Lung (tissue), 12 donors: Measurements from ENCODE around the gene HLA-A. TPM values are rescaled to one million over a fixed set of nuclear protein-coding genes. Genes with fewer than 3 reads are reported as not detected.

Source experiments
- ATAC-seq: fragments of 200-7000 bp; cut with Tn5 transposase; one replicate; pipeline ENCODE4 v1.9.1; 2020; ENCODE audit warnings: moderate number of reproducible peaks; ENCODE audit not compliant: insufficient read depth, low FRiP score
- DNase-seq, 3 donors: peaks; one replicate each; pipeline ENCODE4 v3.0.0-alpha.2; 2013 to 2017
- H3K27ac ChIP-seq, 2 donors: one replicate each; pipeline ENCODE4 v1.5.1; 2013; ENCODE audit warnings: mild to moderate bottlenecking in 2 of 2, moderate library complexity in 2 of 2, control low read depth in 1 of 2, inconsistent platforms in 1 of 2, low read depth in 1 of 2, low read length in 1 of 2
- H3K27me3 ChIP-seq, 3 donors: one replicate each; pipeline ENCODE4 v1.5.1; 2013; ENCODE audit warnings: low read length in 2 of 3; ENCODE audit not compliant: control insufficient read depth in 3 of 3, insufficient read depth in 3 of 3
- H3K36me3 ChIP-seq, 4 donors: one replicate each; pipeline ENCODE4 v1.5.1; 2013; ENCODE audit warnings: low read length in 4 of 4, mild to moderate bottlenecking in 1 of 4, moderate library complexity in 1 of 4; ENCODE audit not compliant: control insufficient read depth in 4 of 4, insufficient read depth in 4 of 4
- H3K4me1 ChIP-seq, 5 donors: one replicate each; pipeline ENCODE4 v1.5.1; 2013; ENCODE audit warnings: low read length in 5 of 5, mild to moderate bottlenecking in 2 of 5, moderate library complexity in 1 of 5; ENCODE audit not compliant: control insufficient read depth in 5 of 5, insufficient read depth in 5 of 5
- H3K4me3 ChIP-seq: one replicate; pipeline ENCODE4 v1.5.1; 2013; ENCODE audit warnings: mild to moderate bottlenecking, control low read depth, moderate library complexity
- H3K9ac ChIP-seq, 2 donors: one replicate each; pipeline ENCODE4 v1.5.1; 2013; ENCODE audit warnings: low read length in 2 of 2, control low read depth in 1 of 2; ENCODE audit not compliant: insufficient read depth in 1 of 2
- H3K9me3 ChIP-seq, 4 donors: one replicate each; pipeline ENCODE4 v1.5.1; 2013; ENCODE audit warnings: low read length in 3 of 4, mild to moderate bottlenecking in 1 of 4, moderate library complexity in 1 of 4; ENCODE audit not compliant: control insufficient read depth in 4 of 4, insufficient read depth in 3 of 4
- WGBS, 2 donors: extraction: QIAGEN DNeasy Blood & Tissue Kit; methylation state at CpG; one replicate each; pipeline ENCODE4 v1.1.7; 2013; 5-methylcytosine and 5-hydroxymethylcytosine counted together
- polyA plus RNA-seq, 2 donors: library from polyadenylated mRNA; stranded (reverse); fragments of 200-250 nt; gene quantifications; one replicate each; pipeline ENCODE4 v1.2.1, GENCODE V29; 2013
- total RNA-seq, 2 donors: library from RNA; depleted of rRNA in 1 of 2; stranded (reverse); fragments of >200 nt in 1 of 2; gene quantifications; one replicate each; pipeline ENCODE4 v1.2.1, GENCODE V29; 2014 to 2021
- TF ChIP-seq, protein P1 (sequence below): IDR thresholded peaks from 2 replicates; pipeline ENCODE4 v1.5.1; 2012; ENCODE audit warnings: mild to moderate bottlenecking; ENCODE audit errors: control extremely low read depth, extremely low read depth
- donor health status: control.
- donor health status: control.
- donor health status: Bipolar disorder and iron deficiency.
- donor health status: healthy.
- donor health status: DM: yes; HTN: yes; CAD: no.

The HLA-A gene
- total and polyA plus RNA-seq, 4 donors, result 320 to 3,222 (median 711) TPM

DNA sequence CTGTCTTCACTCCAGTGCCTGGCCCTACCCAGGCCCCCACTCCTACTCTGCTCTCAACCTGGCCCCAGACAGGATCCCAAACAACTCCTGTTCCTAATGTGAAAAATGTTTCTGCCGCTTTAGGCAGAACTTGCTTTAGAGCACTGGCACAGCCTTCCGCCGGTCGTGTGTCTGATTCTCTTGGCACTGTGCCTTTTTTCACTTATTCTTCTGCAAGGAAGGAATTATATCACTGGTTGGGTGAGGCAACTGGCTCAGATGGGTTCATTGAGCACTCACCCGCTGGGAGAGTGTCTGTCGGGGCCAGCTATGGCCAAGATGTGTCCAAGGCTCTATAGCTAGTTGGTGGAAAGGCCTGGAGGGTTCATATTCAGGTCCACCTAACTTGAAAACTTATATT lies 33.6 kb upstream of the HLA-A start:
- TF ChIP-seq, protein P1, sequence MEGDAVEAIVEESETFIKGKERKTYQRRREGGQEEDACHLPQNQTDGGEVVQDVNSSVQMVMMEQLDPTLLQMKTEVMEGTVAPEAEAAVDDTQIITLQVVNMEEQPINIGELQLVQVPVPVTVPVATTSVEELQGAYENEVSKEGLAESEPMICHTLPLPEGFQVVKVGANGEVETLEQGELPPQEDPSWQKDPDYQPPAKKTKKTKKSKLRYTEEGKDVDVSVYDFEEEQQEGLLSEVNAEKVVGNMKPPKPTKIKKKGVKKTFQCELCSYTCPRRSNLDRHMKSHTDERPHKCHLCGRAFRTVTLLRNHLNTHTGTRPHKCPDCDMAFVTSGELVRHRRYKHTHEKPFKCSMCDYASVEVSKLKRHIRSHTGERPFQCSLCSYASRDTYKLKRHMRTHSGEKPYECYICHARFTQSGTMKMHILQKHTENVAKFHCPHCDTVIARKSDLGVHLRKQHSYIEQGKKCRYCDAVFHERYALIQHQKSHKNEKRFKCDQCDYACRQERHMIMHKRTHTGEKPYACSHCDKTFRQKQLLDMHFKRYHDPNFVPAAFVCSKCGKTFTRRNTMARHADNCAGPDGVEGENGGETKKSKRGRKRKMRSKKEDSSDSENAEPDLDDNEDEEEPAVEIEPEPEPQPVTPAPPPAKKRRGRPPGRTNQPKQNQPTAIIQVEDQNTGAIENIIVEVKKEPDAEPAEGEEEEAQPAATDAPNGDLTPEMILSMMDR, result no peak
- no peak overlapping the region for H3K4me3 ChIP-seq
- H3K9ac ChIP-seq, result no peak overlapping the region
- ATAC-seq, result no peak
- H3K27me3 ChIP-seq, result peaks cover 0 to 1% (median 0%) of the 10 kb centered on the region in 3 donors
- no peak overlapping the region for H3K27ac ChIP-seq
- H3K9me3 ChIP-seq, result no peaks in the 10 kb centered on the region
- no peaks in the 10 kb centered on the region for H3K36me3 ChIP-seq
- H3K4me1 ChIP-seq, result peaks cover 0 to 5% (median 0%) of the 10 kb centered on the region in 5 donors
- peak in 1 of 3 donors; percentile 37 for DNase-seq
- 52 to 64% methylated on average over 6 of the region's 6 CpGs for WGBS, 2 donors

DNA sequence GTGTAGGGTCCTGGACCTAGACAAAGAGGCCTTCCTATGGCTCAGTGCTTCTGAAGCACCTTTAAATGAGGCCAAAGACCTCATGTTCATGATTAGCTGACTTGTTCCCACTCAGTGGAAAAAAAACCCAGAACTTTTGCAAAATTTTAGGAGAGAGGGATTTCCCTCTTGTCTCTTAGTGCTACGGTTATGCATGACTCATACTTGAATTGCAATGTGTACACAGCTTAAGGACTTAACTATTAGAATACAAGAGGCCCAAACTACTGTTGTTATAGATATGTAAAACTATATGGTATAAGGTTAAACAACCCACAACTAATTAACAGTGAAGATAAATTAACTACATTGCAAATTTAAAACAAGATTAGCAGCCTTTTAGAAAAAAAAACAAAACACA lies 32.3 kb upstream of the HLA-A start:
- Histone ChIP-seq H3K27me3 (no peaks in the 10 kb centered on the region), H3K4me3 (no peak overlapping the region), H3K9me3 (no peaks in the 10 kb centered on the region), H3K4me1 (peaks cover 0 to 5% (median 0%) of the 10 kb centered on the region in 5 donors), H3K27ac (no peak overlapping the region), H3K36me3 (no peaks in the 10 kb centered on the region), H3K9ac (no peak overlapping the region)
- ATAC-seq (no peak), DNase-seq (no peak)
- TF ChIP-seq, protein P1, result no peak
- 17 to 39% methylated on average over 1 of the region's 1 CpG for WGBS, 2 donors

DNA sequence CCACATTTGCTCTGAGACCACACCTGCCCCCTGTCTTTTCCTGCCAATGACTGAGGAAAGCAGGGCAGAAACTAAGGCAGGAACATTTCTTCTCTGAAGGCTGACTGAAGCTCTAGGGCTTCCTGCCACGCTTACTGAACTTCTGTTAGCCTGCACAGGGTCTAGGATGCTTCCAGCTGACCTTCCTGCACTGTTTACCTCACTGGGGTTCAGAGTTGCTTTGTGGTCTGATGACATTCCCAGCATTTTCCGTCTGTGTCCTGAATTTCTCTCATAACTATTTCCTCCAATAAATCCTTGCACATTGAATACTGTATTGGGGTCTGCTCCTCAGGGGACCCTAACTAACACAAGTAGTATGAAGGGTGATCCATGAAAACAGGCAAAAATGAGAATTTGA lies 29.5 kb upstream of the HLA-A start:
- Histone ChIP-seq H3K27ac (no peak overlapping the region), H3K4me3 (no peak overlapping the region), H3K9ac (no peak overlapping the region), H3K36me3 (no peaks in the 10 kb centered on the region), H3K27me3 (no peaks in the 10 kb centered on the region), H3K4me1 (peaks cover 0 to 5% (median 0%) of the 10 kb centered on the region in 5 donors), H3K9me3 (no peaks in the 10 kb centered on the region)
- ATAC-seq (no peak), DNase-seq (no peak)
- TF ChIP-seq, protein P1, result no peak
- 72 to 82% methylated on average over 2 of the region's 2 CpGs for WGBS, 2 donors

DNA sequence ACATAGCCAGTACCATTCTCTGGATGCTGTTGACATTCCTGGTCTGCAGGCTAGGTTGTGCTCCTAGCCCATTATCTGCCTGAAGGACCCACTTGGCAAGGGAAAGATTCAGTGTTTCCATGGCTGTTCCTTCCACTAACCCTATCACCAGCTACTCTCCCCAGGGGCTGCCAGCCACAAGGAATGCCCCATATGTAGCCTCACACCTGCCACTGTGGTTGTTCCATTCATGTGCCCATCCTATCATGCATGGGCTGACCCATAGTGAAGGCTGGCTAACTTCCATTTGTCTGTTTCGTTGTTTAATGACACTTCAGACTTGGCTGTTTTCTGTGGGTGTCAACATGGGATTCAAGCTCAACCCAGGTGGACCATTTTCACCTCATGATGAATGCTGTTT lies 25.6 kb upstream of the HLA-A start:
- no peak overlapping the region for H3K4me3 ChIP-seq
- no peaks in the 10 kb centered on the region for H3K9me3 ChIP-seq
- H3K36me3 ChIP-seq, result no peaks in the 10 kb centered on the region
- ATAC-seq (no peak), DNase-seq (no peak)
- WGBS, 2 donors, result 81 to 82% methylated on average over 1 of the region's 1 CpG
- no peak overlapping the region for H3K9ac ChIP-seq
- no peaks in the 10 kb centered on the region for H3K27me3 ChIP-seq
- no peaks in the 10 kb centered on the region for H3K4me1 ChIP-seq
- H3K27ac ChIP-seq, result no peak overlapping the region
- TF ChIP-seq, protein P1, result no peak
